GM18861 (cell line): ENCODE results near the gene PRRG3.

Experiments used
- ATAC-seq: cut with Tn5 transposase; IDR thresholded peaks from one replicate; pipeline ENCODE4 v1.9.1; 2021; ENCODE audit not compliant: unreplicated experiment

The PRRG3 gene

GRCh38 chrX:151704041-151704663, 8.9 kb downstream of the PRRG3 start:
- ATAC-seq, result no peak

- no peak for ATAC-seq
These were observed 13.6 kb downstream of the PRRG3 start for GRCh38 chrX:151708821-151709220.

GRCh38 chrX:151710457-151710856, 15.2 kb downstream of the PRRG3 start:
- no peak for ATAC-seq

DNA sequence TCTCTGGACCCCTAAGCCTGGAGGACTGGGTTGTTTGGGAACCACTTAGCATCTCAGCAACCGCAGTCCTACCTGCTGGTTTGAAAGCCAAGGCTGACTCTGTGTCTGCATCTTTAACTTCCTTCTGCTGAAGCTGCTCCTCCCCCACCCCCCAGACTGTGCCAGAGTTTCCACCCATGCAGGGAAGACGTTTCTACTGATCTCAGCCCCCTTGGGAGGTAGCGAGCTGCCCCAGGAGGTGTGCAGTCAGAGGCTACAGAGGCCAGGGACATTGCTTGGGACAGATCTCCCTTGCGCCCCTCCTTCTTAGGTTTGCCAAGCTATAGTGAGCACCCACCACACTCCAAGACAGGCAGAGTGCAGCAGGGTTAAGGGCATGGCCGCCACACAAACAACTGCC, 15.9 kb downstream of the PRRG3 start:
- ATAC-seq, result no peak

DNA sequence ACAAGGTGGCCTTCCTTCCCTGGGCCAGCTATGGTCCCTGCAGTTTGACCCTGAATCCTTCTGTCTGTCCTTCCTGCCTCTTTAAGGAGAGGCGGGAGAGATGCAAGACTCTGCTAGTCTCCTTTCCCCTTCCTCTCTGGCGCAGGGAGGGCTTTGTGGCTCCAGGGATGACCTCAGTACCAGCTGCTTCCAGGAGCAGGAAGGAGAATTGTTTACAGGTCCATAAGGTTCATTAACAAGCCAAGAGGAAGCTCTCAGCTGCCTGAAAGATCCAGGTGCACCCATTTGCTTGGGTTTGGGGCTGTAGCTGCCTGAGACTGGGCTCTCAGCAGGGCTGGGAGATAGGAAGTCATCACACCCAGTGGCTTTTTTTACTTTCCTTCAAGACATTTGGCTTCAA, 16.5 kb downstream of the PRRG3 start:
- ATAC-seq, result no peak

DNA sequence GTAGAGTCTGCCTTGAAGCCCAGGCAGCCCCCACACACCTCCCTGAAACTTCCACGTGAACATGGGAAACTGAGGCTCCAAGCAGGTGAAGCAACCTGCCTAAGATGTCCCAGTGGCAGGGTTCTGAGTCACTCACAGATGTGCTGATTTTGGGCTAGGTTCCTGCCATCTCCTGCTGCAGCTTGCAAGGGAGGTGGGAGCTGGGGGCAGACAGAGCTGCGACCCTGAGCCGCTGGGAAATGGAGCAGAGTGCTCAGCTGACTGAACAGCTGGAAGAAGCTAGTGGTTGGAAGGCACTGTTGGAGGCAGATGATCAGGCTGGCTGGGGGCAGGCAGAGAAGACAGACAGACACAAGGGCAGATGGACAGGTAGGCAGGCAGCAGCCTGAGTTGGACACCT, 17.0 kb downstream of the PRRG3 start:
- ATAC-seq, result no peak

- no peak for ATAC-seq
These were observed 18.6 kb downstream of the PRRG3 start for GRCh38 chrX:151713849-151714248.

GRCh38 chrX:151714362-151714761, 19.1 kb downstream of the PRRG3 start:
- no peak for ATAC-seq

DNA sequence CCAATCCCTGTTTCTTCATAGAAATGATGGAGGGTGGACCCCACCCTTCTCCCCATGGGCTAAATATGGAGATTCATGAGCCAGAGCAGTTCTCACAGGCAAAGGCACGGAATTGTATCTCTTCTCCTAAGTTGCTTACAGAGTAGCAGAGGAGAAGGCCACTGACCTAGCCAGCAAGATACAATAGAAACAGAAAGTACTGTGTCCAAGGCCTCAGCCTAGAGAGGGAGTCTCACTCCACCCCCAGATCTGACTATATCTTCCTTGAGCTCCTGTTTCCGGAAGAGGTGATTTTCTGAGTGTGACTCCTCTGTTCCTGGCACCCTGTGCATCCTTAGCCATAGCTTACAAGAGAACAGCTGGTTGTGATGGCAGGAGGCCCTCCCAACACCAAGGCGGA, 20.5 kb downstream of the PRRG3 start, which contains the start of gene FATE1:
TSS of gene FATE1 (plus strand) at position 284 of the 400 bp plus-strand sequence. CDS start at position 369, 85 bp downstream.
- no peak for ATAC-seq

GRCh38 chrX:151722241-151722846, 27.1 kb downstream of the PRRG3 start:
- no peak for ATAC-seq

- no peak for ATAC-seq
These were observed 28.0 kb downstream of the PRRG3 start for GRCh38 chrX:151723156-151723760.

DNA sequence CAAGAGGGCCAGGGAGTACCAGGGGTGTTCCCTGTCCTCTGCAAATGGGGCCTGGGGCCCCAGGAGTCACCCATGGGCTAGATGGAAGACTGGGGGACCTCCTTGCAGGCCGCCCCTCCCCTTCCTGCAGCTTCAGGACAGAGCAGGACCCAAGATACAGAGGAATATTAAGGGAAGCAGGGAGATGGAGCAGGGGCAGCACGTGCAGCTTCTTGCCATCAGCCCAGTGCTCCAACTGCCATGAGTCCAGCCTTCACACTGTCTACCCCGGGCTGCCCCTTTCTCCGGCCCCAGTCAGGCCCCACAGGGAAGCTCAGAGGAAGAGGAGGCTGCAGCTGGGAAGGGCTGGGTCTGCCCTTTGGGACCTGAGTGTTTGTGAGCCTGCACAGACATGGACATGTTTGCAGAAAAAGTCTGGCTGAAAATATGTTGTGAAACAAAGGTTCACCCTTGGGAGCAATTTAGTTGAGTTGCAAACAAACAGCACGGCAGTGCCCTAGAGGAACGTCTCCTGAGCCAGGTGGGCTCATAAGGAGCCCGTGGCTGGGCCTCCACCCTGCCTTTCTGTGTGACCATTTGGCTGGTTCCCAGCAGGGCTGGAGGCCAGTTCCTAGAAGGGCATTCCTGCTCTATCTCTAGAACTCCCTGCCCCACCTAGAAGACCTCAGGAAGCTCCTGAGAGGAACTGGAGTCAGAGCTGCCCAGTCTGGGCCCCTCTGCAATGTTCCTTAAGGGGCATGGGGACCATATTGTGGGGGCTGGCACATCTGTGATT, 29.5 kb downstream of the PRRG3 start:
- ATAC-seq, result no peak

- ATAC-seq, result no peak
These were observed 30.0 kb downstream of the PRRG3 start for GRCh38 chrX:151725338-151725614.

DNA sequence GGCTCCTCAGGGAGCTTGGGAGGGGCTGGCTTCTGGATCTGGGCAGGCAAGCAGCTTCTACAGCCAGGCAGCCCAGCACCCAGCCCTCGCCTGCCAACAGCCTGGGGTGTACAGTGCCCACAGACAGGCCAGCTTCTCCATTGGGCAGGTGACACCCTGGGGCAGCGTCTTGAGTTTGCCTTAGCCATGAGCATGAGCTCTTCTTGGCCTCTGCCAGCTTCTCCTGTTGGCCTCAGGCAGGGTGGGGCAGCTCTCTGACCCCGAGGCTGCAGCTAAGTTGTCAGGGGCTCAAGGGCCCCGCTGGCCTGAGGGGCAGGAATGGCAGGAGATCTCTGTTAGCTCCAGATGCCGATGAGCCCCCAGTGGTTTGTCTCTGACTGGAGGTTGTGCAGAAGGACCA, 31.5 kb downstream of the PRRG3 start:
- no peak for ATAC-seq

DNA sequence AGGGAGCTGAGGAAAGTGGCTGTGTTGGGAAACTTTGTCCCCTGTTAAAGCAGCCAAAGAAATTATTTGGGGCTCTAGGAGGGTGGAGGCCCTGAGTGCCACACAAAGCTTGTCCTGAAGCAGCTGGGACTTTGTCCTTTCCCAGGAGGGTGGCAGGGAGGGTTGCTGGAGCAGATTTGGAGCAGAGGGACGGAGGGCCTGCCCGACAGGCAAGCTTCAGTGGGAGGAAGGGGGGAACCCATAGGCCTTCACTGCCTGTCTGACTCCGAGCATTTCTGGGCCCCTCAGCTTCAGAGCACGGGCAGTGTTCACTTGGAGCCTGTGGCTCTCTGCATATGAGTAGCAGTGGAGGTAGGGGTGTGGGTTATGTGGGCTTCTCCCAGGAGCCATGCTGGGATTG, 32.1 kb downstream of the PRRG3 start:
- no peak for ATAC-seq

DNA sequence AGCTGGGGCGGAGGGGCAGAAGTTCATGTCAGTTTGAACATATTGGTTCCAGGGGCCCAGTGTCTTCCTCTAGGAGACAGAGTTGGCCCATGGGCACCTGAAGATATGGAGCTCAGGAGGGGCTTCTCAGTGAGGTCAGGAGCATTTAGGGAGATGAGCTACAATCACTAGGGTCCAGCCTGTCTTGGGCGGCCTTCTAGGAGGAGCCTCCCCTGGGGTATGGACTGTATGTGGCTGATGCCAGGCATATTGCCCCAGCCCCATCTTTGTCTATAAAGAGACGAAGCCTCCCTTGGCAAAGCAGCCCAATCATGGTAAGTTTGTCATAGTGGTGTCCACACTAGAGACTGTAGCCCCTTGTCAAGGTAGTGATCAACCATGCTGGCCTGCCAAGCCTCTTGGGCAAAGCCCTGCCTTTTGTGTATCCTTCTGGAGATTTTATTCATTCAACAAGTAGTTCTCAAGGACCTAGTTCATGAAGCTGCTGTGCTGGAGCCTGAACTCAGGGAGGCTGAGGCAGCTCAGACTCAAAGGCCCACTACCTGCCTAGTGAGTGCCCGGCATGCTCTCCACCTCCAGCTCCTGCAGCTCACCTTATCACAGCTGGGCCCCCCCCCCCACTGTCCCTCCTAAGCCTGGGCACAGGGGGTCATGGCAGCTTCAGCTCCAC, 33.9 kb downstream of the PRRG3 start:
- no peak for ATAC-seq

GRCh38 chrX:151734446-151734845, 39.2 kb downstream of the PRRG3 start, which contains the start of gene CNGA2:
Gene CNGA2 (plus strand): TSS chrX:151734746. CDS start chrX:151738484, 3,738 bp downstream.
- no peak for ATAC-seq

- ATAC-seq, result no peak
These were observed 40.0 kb downstream of the PRRG3 start for GRCh38 chrX:151735219-151735618.

DNA sequence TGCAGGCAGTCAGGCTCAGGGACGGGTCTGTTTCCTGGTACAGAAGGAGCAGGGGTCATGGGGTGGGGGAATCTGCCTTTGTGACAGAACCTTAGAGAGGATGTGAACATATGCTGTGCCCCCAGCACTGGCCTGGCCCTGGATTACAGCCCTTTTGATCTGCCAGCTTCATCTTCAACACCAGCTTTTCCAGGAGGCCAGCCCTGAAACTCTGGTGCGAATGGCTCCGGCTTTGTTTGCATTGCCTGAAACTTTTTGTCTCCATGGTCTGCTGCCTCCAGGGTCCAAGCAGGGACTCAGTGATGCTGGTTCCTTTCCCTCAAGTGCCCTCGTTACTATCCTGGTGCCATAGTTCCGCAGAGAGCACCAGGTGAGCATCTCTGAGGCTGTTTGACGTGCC, 41.4 kb downstream of the PRRG3 start:
- ATAC-seq, result no peak

DNA sequence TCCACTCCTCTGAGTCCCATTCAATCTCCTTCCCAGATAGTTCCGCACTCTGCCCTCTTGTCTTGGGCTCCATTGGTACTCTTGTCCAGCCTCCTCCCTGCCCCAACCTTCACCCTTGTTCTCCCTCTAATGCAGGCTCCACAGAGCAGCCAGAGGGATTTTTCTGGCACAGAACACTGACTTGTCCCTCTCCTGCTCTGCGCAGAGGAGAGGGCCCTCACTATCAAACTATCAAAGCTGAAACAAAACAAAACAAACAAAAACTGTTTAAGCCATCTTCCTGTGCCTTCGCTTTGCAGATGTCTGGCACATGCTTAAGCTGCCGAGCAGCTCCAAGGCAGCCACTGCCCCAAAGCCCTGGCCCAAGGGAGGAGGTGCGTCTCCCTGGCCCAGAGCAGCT, 42.2 kb downstream of the PRRG3 start:
- ATAC-seq, result no peak

GRCh38 chrX:151738751-151739150, 43.5 kb downstream of the PRRG3 start:
- no peak for ATAC-seq
